H1 (cell line): ENCODE measurements around the gene SPTSSB. TPM values are rescaled to one million over a fixed set of nuclear protein-coding genes. Genes with fewer than 3 reads are reported as not detected.

Experiments used
- CTCF ChIA-PET: fragments of 300-600 bp; sonication (Branson Sonifier 250); formaldehyde crosslinking; loops from one replicate; lab custom pipeline; 2021; ENCODE audit not compliant: partially characterized antibody; lab: Charles Lee
- POLR2A ChIA-PET: fragments of 300-600 bp; sonication (Branson Sonifier 250); formaldehyde crosslinking; loops from one replicate; lab custom pipeline; 2021; ENCODE audit warnings: inconsistent platforms; ENCODE audit not compliant: partially characterized antibody; lab: Charles Lee
- DNase-seq, 2 experiments: peaks; one replicate each; pipeline versions ENCODE4 v3.0.0 to v3.0.0-alpha.2; 2010 to 2022; ENCODE audit warnings: low spot score in 2 of 2, low read depth in 1 of 2, mixed read lengths in 1 of 2
- FAIRE-seq: peaks from 2 replicates; lab custom pipeline; 2011; peaks lifted over from hg19 to GRCh38; lab: Jason Lieb, UNC
- H2AFZ ChIP-seq: 2 replicates; pipeline ENCODE4 v1.8.1; 2012; ENCODE audit warnings: low read length, inconsistent platforms
- H2AK5ac ChIP-seq: 2 replicates; pipeline ENCODE4 v1.6.1; 2013; ENCODE audit warnings: low read depth, low read length
- H2BK120ac ChIP-seq: replicated peaks from 2 replicates; pipeline ENCODE3; 2013; ENCODE audit warnings: low read depth, low read length, inconsistent platforms
- H2BK12ac ChIP-seq: 2 replicates; pipeline ENCODE4 v1.6.1; 2013; ENCODE audit warnings: low read depth, low read length
- H2BK15ac ChIP-seq: 2 replicates; pipeline ENCODE4 v1.6.1; 2013; ENCODE audit warnings: low read length
- H2BK20ac ChIP-seq: 2 replicates; pipeline ENCODE4 v1.6.1; 2013; ENCODE audit warnings: low read length
- H2BK5ac ChIP-seq: 2 replicates; pipeline ENCODE4 v1.6.1; 2013; ENCODE audit warnings: low read depth, low read length
- H3K14ac ChIP-seq: 2 replicates; pipeline ENCODE4 v1.6.1; 2013; ENCODE audit warnings: inconsistent platforms; ENCODE audit not compliant: insufficient read length
- H3K18ac ChIP-seq: 2 replicates; pipeline ENCODE4 v1.6.1; 2013; ENCODE audit warnings: low read length; ENCODE audit errors: extremely low read depth
- H3K23ac ChIP-seq: 2 replicates; pipeline ENCODE4 v1.6.1; 2013; ENCODE audit warnings: inconsistent platforms; ENCODE audit not compliant: insufficient read length
- H3K23me2 ChIP-seq: 2 replicates; pipeline ENCODE4 v1.6.1; 2013; ENCODE audit warnings: low read depth, low read length
- H3K27ac ChIP-seq: 2 replicates; pipeline ENCODE4 v1.6.1; 2011; ENCODE audit warnings: low read depth, low read length, inconsistent platforms
- H3K27me3 ChIP-seq, 4 experiments: replicated peaks in 1 of 4; 1 replicate in 1 of 4; 2 replicates in 3 of 4; pipeline versions ENCODE4 v1.6.1 to v1.8.1; 2011 to 2013; ENCODE audit warnings: low read length in 3 of 4, mild to moderate bottlenecking in 3 of 4, inconsistent platforms in 2 of 4, mixed read lengths in 2 of 4, moderate library complexity in 1 of 4; ENCODE audit not compliant: control insufficient read depth in 3 of 4, insufficient read depth in 3 of 4; ENCODE audit errors: extremely low read depth in 1 of 4
- H3K36me3 ChIP-seq, 4 experiments: 2 replicates each; pipeline versions ENCODE4 v1.6.1 to v1.8.1; 2011 to 2013; ENCODE audit warnings: mild to moderate bottlenecking in 4 of 4, low read length in 3 of 4, moderate library complexity in 2 of 4, control low read depth in 1 of 4, inconsistent platforms in 1 of 4; ENCODE audit not compliant: insufficient read depth in 4 of 4, control insufficient read depth in 2 of 4
- H3K4ac ChIP-seq: replicated peaks from 2 replicates; pipeline ENCODE3; 2013; ENCODE audit warnings: low read length, low read depth, mixed read lengths, inconsistent platforms; ENCODE audit not compliant: insufficient read length
- H3K4me1 ChIP-seq, 4 experiments: replicated peaks in 1 of 4; 1 replicate in 1 of 4; 2 replicates in 3 of 4; pipeline versions ENCODE4 v1.6.1 to v1.8.1; 2011 to 2013; ENCODE audit warnings: low read length in 3 of 4, inconsistent platforms in 2 of 4, mixed read lengths in 1 of 4; ENCODE audit not compliant: insufficient read depth in 4 of 4, control insufficient read depth in 3 of 4
- H3K4me2 ChIP-seq, 2 experiments: 2 replicates each; pipeline versions ENCODE4 v1.6.1 to v1.8.1; 2011 to 2013; ENCODE audit warnings: low read depth in 2 of 2, low read length in 2 of 2, control low read depth in 1 of 2, inconsistent platforms in 1 of 2, mild to moderate bottlenecking in 1 of 2; ENCODE audit not compliant: insufficient read depth in 1 of 2
- H3K4me3 ChIP-seq, 4 experiments: fragments of 200-600, 300-600 bp in 1 of 4; sonication (generic), shearing (Covaris generic), sonication (Bioruptor Twin) in 1 of 4; 2 replicates each; pipeline versions ENCODE4 v1.5.1 to v1.8.1; 2011 to 2016; ENCODE audit warnings: low read length in 4 of 4, low read depth in 3 of 4, control low read depth in 2 of 4, inconsistent platforms in 2 of 4, mild to moderate bottlenecking in 2 of 4, mixed read lengths in 1 of 4, moderate library complexity in 1 of 4; ENCODE audit not compliant: insufficient read depth in 2 of 4; ENCODE audit errors: extremely low read depth in 1 of 4
- H3K56ac ChIP-seq: replicated peaks from 2 replicates; pipeline ENCODE3; 2013; ENCODE audit warnings: low read depth, mild to moderate bottlenecking, mixed read lengths, low read length, inconsistent platforms; ENCODE audit not compliant: insufficient read length
- H3K79me1 ChIP-seq: 2 replicates; pipeline ENCODE4 v1.6.1; 2013; ENCODE audit warnings: low read depth, low read length, control low read depth
- H3K79me2 ChIP-seq, 2 experiments: 2 replicates each; pipeline versions ENCODE4 v1.6.1 to v1.8.1; 2012 to 2013; ENCODE audit warnings: low read length in 2 of 2, mild to moderate bottlenecking in 2 of 2, inconsistent platforms in 1 of 2; ENCODE audit not compliant: insufficient read depth in 2 of 2, control insufficient read depth in 1 of 2
- H3K9ac ChIP-seq, 4 experiments: replicated peaks in 1 of 4; 1 replicate in 1 of 4; 2 replicates in 3 of 4; pipeline versions ENCODE4 v1.6.1 to v1.8.1; 2011 to 2013; ENCODE audit warnings: low read depth in 3 of 4, low read length in 3 of 4, control low read depth in 2 of 4, mild to moderate bottlenecking in 2 of 4, moderate library complexity in 2 of 4, inconsistent platforms in 1 of 4; ENCODE audit errors: extremely low read depth in 1 of 4
- H3K9me3 ChIP-seq, 2 experiments: 2 replicates each; pipeline versions ENCODE4 v1.6.1 to v1.8.1; 2012 to 2013; ENCODE audit warnings: mild to moderate bottlenecking in 2 of 2, moderate library complexity in 2 of 2, control low read depth in 1 of 2, inconsistent platforms in 1 of 2, low read depth in 1 of 2, low read length in 1 of 2, mixed read lengths in 1 of 2; ENCODE audit not compliant: insufficient read depth in 2 of 2
- H4K20me1 ChIP-seq, 2 experiments: replicated peaks in 1 of 2; 2 replicates each; pipeline versions ENCODE3 to v1.8.1; 2011 to 2013; ENCODE audit warnings: inconsistent platforms in 2 of 2, low read length in 2 of 2, mild to moderate bottlenecking in 1 of 2; ENCODE audit not compliant: insufficient read depth in 2 of 2, control insufficient read depth in 1 of 2
- H4K5ac ChIP-seq: 2 replicates; pipeline ENCODE4 v1.6.1; 2013; ENCODE audit warnings: low read length, low read depth, mixed read lengths, inconsistent platforms; ENCODE audit not compliant: insufficient read length
- H4K8ac ChIP-seq: 2 replicates; pipeline ENCODE4 v1.8.0; 2013; ENCODE audit warnings: mild to moderate bottlenecking, moderate library complexity, low read length, inconsistent platforms; ENCODE audit not compliant: insufficient read depth; ENCODE audit errors: extremely low read depth
- H4K91ac ChIP-seq: replicated peaks from 2 replicates; pipeline ENCODE3; 2013; ENCODE audit warnings: low read length, mixed read lengths, inconsistent platforms; ENCODE audit not compliant: insufficient read length
- BACH1 ChIP-seq: IDR thresholded peaks from 2 replicates; pipeline ENCODE4 v1.6.1; 2012; ENCODE audit warnings: low read length, improper control_type of control experiment
- CREB1 ChIP-seq: IDR thresholded peaks from 2 replicates; pipeline ENCODE4 v1.6.1; 2012; ENCODE audit warnings: inconsistent platforms
- NRF1 ChIP-seq: IDR thresholded peaks from 2 replicates; pipeline ENCODE4 v1.6.1; 2011; ENCODE audit warnings: mild to moderate bottlenecking, low read depth, low read length, improper control_type of control experiment
- PHF8 ChIP-seq: fragments of 200-600 bp; sonication (generic); conservative IDR thresholded peaks from 2 replicates; pipeline ENCODE4 v1.7.1; 2012; ENCODE audit warnings: low read depth, mild to moderate bottlenecking, inconsistent platforms, low read length, moderate library complexity
- POLR2AphosphoS5 ChIP-seq: IDR thresholded peaks from 2 replicates; pipeline ENCODE4 v1.6.1; 2011; ENCODE audit warnings: low read depth, low read length
- SIX5 ChIP-seq: IDR thresholded peaks from 2 replicates; pipeline ENCODE4 v1.6.1; 2011; ENCODE audit warnings: mild to moderate bottlenecking, low read depth, low read length
- TCF12 ChIP-seq: IDR thresholded peaks from 2 replicates; pipeline ENCODE4 v1.6.1; 2011; ENCODE audit warnings: low read depth, mild to moderate bottlenecking, low read length
- WGBS, 2 experiments: shearing (Covaris generic) in 1 of 2; methylation state at CpG; one replicate each; pipeline versions ENCODE4 v1.1.6 to v1.1.7; 2013 to 2015; ENCODE audit warnings: low lambda C conversion rate in 2 of 2, mixed read lengths in 2 of 2, inconsistent platforms in 1 of 2, low coverage in 1 of 2, missing lambda C conversion rate in 1 of 2; ENCODE audit not compliant: insufficient replicate concordance in 2 of 2, insufficient coverage in 1 of 2, insufficient read length in 1 of 2; ENCODE audit errors: extremely low coverage in 1 of 2, missing lambda C conversion rate in 1 of 2; 5-methylcytosine and 5-hydroxymethylcytosine counted together
- polyA plus RNA-seq, 7 experiments: library from polyadenylated mRNA; depleted of rRNA in 3 of 7; stranded (reverse) in 5 of 7; unstranded in 2 of 7; fragments of >200 nt in 5 of 7; fragments of 200-250 nt in 2 of 7; gene quantifications; 1 replicate in 5 of 7; 2 replicates in 1 of 7; 4 replicates in 1 of 7; pipeline versions ENCODE4 v1.2.1 to v1.2.3, GENCODE V29; 2011 to 2013; ENCODE audit warnings: missing spikeins in 2 of 7, mixed read lengths in 2 of 7
- total RNA-seq: library from RNA; stranded (reverse); fragmentation: NEBNext Ultra II Directional; extraction: Animal tissue kit (Norgen Biotek cat#: 25700); gene quantifications from 2 replicates; pipeline ENCODE4 v1.2.1, GENCODE V29; 2021

SPTSSB gene
- total and polyA plus RNA-seq, 2 of the 8 experiments (the other 6 are each of a cell fraction or from before 2014, with no cell fraction given) = 33.4 to 52.5 TPM

GRCh38 chr3:161400650-161401049, 29.3 kb upstream of the SPTSSB start:
- Histone ChIP-seq H3K18ac (no peak overlapping the region), H3K56ac (no peak overlapping the region), H3K23ac (no peak overlapping the region), H3K23me2 (no peaks in the 10 kb centered on the region), H3K27ac (no peak overlapping the region), H3K4me3 (no peak overlapping the region), H3K36me3 (no peaks in the 10 kb centered on the region), H3K79me2 (no peaks in the 10 kb centered on the region), H4K5ac (no peak overlapping the region), H2BK12ac (no peak overlapping the region), H2BK120ac (no peak overlapping the region), H3K14ac (no peak overlapping the region), H2AFZ (no peak overlapping the region), H2AK5ac (no peak overlapping the region), H3K79me1 (no peaks in the 10 kb centered on the region), H3K4me2 (no peak overlapping the region), H2BK5ac (no peak overlapping the region), H3K27me3 (no peaks in the 10 kb centered on the region), H3K9me3 (no peaks in the 10 kb centered on the region), H3K4me1 (no peaks in the 10 kb centered on the region), H2BK20ac (no peak overlapping the region), H4K8ac (no peak overlapping the region), H4K20me1 (no peaks in the 10 kb centered on the region), H3K9ac (no peak overlapping the region), H4K91ac (no peak overlapping the region), H3K4ac (no peak overlapping the region), H2BK15ac (no peak overlapping the region)
- ChIA-PET CTCF (interaction anchor here (0.6 to 4.3 kb wide), 5 partner anchors 9 to 126 kb away, joined by 3 to 25 read pairs (median 3); no protein-coding TSS in a partner anchor), POLR2A (no interaction called here)
- no peak for DNase-seq
- TF ChIP-seq POLR2AphosphoS5 = no peak
- no peak for TF ChIP-seq CREB1
- TF ChIP-seq TCF12 = no peak
- no peak for TF ChIP-seq BACH1
- TF ChIP-seq NRF1 = no peak
- TF ChIP-seq SIX5 = no peak
- no peak for TF ChIP-seq PHF8
- 92% methylated on average over 4 of the region's 4 CpGs; no CpG with 5 or more reads in 1 of the 2 experiments for WGBS, 2 experiments
- FAIRE-seq = no peak
